Measurements from ENCODE around the gene FGD3. TPM values are rescaled to one million over a fixed set of nuclear protein-coding genes. Genes with fewer than 3 reads are reported as not detected.

The FGD3 gene
- total RNA-seq, 2 donors from 2014 or later: 1.8 to 2.3 TPM

GRCh38 chr9:93035821-93036351 is 88.6 kb downstream of the FGD3 start:
- no peaks in the 10 kb centered on the region for H3K4me1 ChIP-seq
- H3K27ac ChIP-seq: no peak overlapping the region
- H3K4me3 ChIP-seq: no peak overlapping the region
- DNase-seq: no peak
- no peak overlapping the region for H3K9ac ChIP-seq (ENCODE audit: low read depth in 2 of 2, low read length in 2 of 2)
- no peaks in the 10 kb centered on the region for H3K9me3 ChIP-seq
- no peaks in the 10 kb centered on the region for H3K36me3 ChIP-seq
- TF ChIP-seq, protein P1, sequence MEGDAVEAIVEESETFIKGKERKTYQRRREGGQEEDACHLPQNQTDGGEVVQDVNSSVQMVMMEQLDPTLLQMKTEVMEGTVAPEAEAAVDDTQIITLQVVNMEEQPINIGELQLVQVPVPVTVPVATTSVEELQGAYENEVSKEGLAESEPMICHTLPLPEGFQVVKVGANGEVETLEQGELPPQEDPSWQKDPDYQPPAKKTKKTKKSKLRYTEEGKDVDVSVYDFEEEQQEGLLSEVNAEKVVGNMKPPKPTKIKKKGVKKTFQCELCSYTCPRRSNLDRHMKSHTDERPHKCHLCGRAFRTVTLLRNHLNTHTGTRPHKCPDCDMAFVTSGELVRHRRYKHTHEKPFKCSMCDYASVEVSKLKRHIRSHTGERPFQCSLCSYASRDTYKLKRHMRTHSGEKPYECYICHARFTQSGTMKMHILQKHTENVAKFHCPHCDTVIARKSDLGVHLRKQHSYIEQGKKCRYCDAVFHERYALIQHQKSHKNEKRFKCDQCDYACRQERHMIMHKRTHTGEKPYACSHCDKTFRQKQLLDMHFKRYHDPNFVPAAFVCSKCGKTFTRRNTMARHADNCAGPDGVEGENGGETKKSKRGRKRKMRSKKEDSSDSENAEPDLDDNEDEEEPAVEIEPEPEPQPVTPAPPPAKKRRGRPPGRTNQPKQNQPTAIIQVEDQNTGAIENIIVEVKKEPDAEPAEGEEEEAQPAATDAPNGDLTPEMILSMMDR (IDR thresholded peaks at IDR 0.05): no peak
- intact Hi-C loops (cut with DNase I): no loop called here
- no peaks in the 10 kb centered on the region for H3K27me3 ChIP-seq

GRCh38 chr9:93036887-93037475 is 89.7 kb downstream of the FGD3 start:
- no peak overlapping the region for H3K27ac ChIP-seq
- no peak for DNase-seq
- no peak overlapping the region for H3K9ac ChIP-seq (ENCODE audit: low read depth in 2 of 2, low read length in 2 of 2)
- no peaks in the 10 kb centered on the region for H3K36me3 ChIP-seq
- H3K4me1 ChIP-seq: no peaks in the 10 kb centered on the region
- TF ChIP-seq, protein P1 (IDR thresholded peaks at IDR 0.05): no peak
- H3K4me3 ChIP-seq: no peak overlapping the region
- intact Hi-C loops (cut with DNase I): no loop called here
- no peaks in the 10 kb centered on the region for H3K9me3 ChIP-seq
- H3K27me3 ChIP-seq: no peaks in the 10 kb centered on the region

DNA sequence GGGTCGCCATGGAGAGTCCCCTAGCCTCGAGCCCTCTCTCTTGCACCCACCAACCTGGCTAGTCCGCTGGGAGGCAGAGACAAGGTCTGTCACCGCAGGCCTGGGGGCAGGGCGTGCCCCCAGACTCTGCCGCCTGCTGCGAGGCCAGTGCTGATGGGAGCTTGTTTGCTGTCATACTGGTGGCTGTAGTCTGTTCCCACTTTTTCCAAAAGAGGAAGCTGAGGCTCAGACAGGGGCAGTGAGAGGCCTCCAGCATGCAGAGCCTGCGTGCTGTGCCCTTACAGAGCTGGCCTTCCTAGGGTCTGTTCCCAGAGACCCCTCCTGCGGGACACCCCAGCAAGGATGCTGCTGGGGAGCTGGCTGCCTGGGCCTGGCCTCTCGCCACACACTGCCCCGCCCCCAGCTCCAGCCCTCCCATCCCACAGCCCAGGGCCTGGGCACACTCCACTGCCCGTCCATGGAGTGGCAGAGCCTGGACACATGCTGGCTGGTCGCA is 90.2 kb downstream of the FGD3 start:
- no peaks in the 10 kb centered on the region for H3K4me1 ChIP-seq
- no peaks in the 10 kb centered on the region for H3K27me3 ChIP-seq
- no peaks in the 10 kb centered on the region for H3K9me3 ChIP-seq
- H3K27ac ChIP-seq: no peak overlapping the region
- no peaks in the 10 kb centered on the region for H3K36me3 ChIP-seq
- intact Hi-C loops (cut with DNase I): no loop called here
- H3K4me3 ChIP-seq: no peak overlapping the region
- H3K9ac ChIP-seq (ENCODE audit: low read depth in 2 of 2, low read length in 2 of 2): no peak overlapping the region
- TF ChIP-seq, protein P1 (IDR thresholded peaks at IDR 0.05): no peak
- no peak for DNase-seq

GRCh38 chr9:93038918-93039317 is 91.6 kb downstream of the FGD3 start:
- H3K4me1 ChIP-seq: no peaks in the 10 kb centered on the region
- H3K9ac ChIP-seq (ENCODE audit: low read depth in 2 of 2, low read length in 2 of 2): no peak overlapping the region
- H3K27me3 ChIP-seq: no peaks in the 10 kb centered on the region
- no peak overlapping the region for H3K27ac ChIP-seq
- no peak overlapping the region for H3K4me3 ChIP-seq
- DNase-seq: no peak
- intact Hi-C loops (cut with DNase I): no loop called here
- TF ChIP-seq, protein P1 (IDR thresholded peaks at IDR 0.05): no peak
- H3K36me3 ChIP-seq: no peaks in the 10 kb centered on the region
- no peaks in the 10 kb centered on the region for H3K9me3 ChIP-seq

GRCh38 chr9:93039456-93039855 is 92.1 kb downstream of the FGD3 start:
- H3K36me3 ChIP-seq: no peaks in the 10 kb centered on the region
- H3K9me3 ChIP-seq: no peaks in the 10 kb centered on the region
- H3K4me1 ChIP-seq: no peaks in the 10 kb centered on the region
- H3K4me3 ChIP-seq: no peak overlapping the region
- no peak for DNase-seq
- H3K27me3 ChIP-seq: no peaks in the 10 kb centered on the region
- intact Hi-C loops (cut with DNase I): no loop called here
- no peak overlapping the region for H3K27ac ChIP-seq
- H3K9ac ChIP-seq (ENCODE audit: low read depth in 2 of 2, low read length in 2 of 2): no peak overlapping the region
- TF ChIP-seq, protein P1 (IDR thresholded peaks at IDR 0.05): no peak
